Measurements from ENCODE around the gene PDYN. TPM values are rescaled to one million over a fixed set of nuclear protein-coding genes. Genes with fewer than 3 reads are reported as not detected.

The PDYN gene
- total and polyA plus RNA-seq, 7 donors, result not detected

GRCh38 chr20:1979106-1979778 lies 14.6 kb downstream of the PDYN start:
- no peak for DNase-seq
- TF ChIP-seq CTCF (IDR thresholded peaks at IDR 0.05), result no peak
- Histone ChIP-seq H3K4me1 (no peaks in the 10 kb centered on the region), H3K4me3 (no peak overlapping the region), H3K9me3 (no peaks in the 10 kb centered on the region), H3K27ac (no peak overlapping the region), H3K36me3 (ENCODE audit: insufficient read depth in 1 of 2, low read depth in 1 of 2) (no peaks in the 10 kb centered on the region), H3K27me3 (ENCODE audit: insufficient read depth in 3 of 3, low read length in 2 of 3) (peaks cover 0 to 15% (median 5%) of the 10 kb centered on the region in 3 donors)
- no peak for ATAC-seq
- WGBS, 3 donors, result 45 to 46% (median 46%) methylated on average over 3 of the region's 3 CpGs
- intact Hi-C loops (cut with DNase I), result no loop called here

GRCh38 chr20:1975291-1975690 lies 18.6 kb downstream of the PDYN start:
- no peaks in the 10 kb centered on the region for H3K36me3 ChIP-seq (ENCODE audit: insufficient read depth in 1 of 2, low read depth in 1 of 2)
- ATAC-seq, result no peak
- H3K9me3 ChIP-seq, result no peaks in the 10 kb centered on the region
- H3K4me3 ChIP-seq, result no peak overlapping the region
- no peaks in the 10 kb centered on the region for H3K4me1 ChIP-seq
- no peak overlapping the region for H3K27ac ChIP-seq
- TF ChIP-seq CTCF (IDR thresholded peaks at IDR 0.05), result no peak
- 80 to 89% (median 88%) methylated on average over 11 of the region's 11 CpGs for WGBS, 3 donors
- H3K27me3 ChIP-seq (ENCODE audit: insufficient read depth in 3 of 3, low read length in 2 of 3), result peaks cover 0 to 12% (median under 1%) of the 10 kb centered on the region in 3 donors
- no peak for DNase-seq
- intact Hi-C loops (cut with DNase I), result no loop called here

- intact Hi-C loops (cut with DNase I), result no loop called here
- H3K4me1 ChIP-seq, result no peaks in the 10 kb centered on the region
- H3K4me3 ChIP-seq, result no peak overlapping the region
- H3K27ac ChIP-seq, result no peak overlapping the region
- no peak for TF ChIP-seq CTCF (IDR thresholded peaks at IDR 0.05)
- H3K9me3 ChIP-seq, result no peaks in the 10 kb centered on the region
- 60 to 70% (median 63%) methylated on average over 15 of the region's 15 CpGs for WGBS, 3 donors
- ATAC-seq (no peak), DNase-seq (no peak)
- H3K27me3 ChIP-seq (ENCODE audit: insufficient read depth in 3 of 3, low read length in 2 of 3), result peaks cover 0 to 8% (median 0%) of the 10 kb centered on the region in 3 donors
- no peaks in the 10 kb centered on the region for H3K36me3 ChIP-seq (ENCODE audit: insufficient read depth in 1 of 2, low read depth in 1 of 2)
Observed at GRCh38 chr20:1973601-1974440, 20.0 kb downstream of the PDYN start.

GRCh38 chr20:1971893-1972586 lies 21.8 kb downstream of the PDYN start:
- H3K36me3 ChIP-seq (ENCODE audit: insufficient read depth in 1 of 2, low read depth in 1 of 2), result no peaks in the 10 kb centered on the region
- intact Hi-C loops (cut with DNase I), result no loop called here
- H3K27ac ChIP-seq, result no peak overlapping the region
- no peaks in the 10 kb centered on the region for H3K4me1 ChIP-seq
- DNase-seq (no peak), ATAC-seq (no peak)
- no peak for TF ChIP-seq CTCF (IDR thresholded peaks at IDR 0.05)
- WGBS, 3 donors, result 73 to 79% (median 75%) methylated on average over 5 of the region's 5 CpGs
- H3K4me3 ChIP-seq, result no peak overlapping the region
- H3K9me3 ChIP-seq, result no peaks in the 10 kb centered on the region
- H3K27me3 ChIP-seq (ENCODE audit: insufficient read depth in 3 of 3, low read length in 2 of 3), result peaks cover 0 to 7% (median 3%) of the 10 kb centered on the region in 3 donors
